HUDEP-2 (cell line): Measurements from ENCODE around the gene IQSEC1.

Experiments
- DNase-seq, 76 experiments: peaks; one replicate each; lab custom pipeline; 2025; ENCODE audit not compliant: unreplicated experiment in 76 of 76; lab: John Stamatoyannopoulos, UW

The IQSEC1 gene

DNA sequence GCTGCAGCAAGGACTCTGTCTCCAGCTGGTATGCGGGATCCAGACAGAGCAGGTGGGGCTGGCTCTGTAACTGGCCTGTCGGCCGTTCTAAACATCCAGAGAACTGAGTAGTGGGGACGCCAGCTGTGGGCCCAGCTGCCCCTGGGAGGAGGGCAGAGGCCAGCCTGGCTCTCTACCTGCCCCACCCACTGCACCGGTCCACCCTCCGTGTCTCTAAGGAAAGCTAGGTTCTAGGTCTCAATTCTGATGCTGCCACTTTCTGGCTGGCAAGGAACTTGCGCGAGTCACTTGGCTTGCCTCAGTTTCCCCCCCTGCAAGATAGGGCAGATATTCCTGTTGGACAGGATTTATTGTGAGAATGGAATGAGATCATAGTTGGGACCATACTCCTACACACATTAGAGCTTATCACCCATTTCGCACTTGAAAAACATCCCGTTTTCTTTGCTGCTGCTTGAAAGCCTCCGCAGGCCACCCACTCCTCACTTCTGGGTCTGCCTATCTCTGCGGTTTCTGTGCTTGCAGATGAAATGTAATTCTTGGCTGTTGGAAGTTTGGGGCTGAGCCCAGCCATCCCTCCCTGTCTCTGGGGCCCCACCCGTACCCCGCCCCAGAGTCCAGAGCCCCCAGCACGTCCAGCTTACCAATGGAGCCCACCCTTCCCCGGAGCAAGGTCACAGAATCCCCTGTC, 65.8 kb downstream of the IQSEC1 start:
- peak in 47 of 76 experiments; percentile 7 to 71 (median 37) for DNase-seq

DNA sequence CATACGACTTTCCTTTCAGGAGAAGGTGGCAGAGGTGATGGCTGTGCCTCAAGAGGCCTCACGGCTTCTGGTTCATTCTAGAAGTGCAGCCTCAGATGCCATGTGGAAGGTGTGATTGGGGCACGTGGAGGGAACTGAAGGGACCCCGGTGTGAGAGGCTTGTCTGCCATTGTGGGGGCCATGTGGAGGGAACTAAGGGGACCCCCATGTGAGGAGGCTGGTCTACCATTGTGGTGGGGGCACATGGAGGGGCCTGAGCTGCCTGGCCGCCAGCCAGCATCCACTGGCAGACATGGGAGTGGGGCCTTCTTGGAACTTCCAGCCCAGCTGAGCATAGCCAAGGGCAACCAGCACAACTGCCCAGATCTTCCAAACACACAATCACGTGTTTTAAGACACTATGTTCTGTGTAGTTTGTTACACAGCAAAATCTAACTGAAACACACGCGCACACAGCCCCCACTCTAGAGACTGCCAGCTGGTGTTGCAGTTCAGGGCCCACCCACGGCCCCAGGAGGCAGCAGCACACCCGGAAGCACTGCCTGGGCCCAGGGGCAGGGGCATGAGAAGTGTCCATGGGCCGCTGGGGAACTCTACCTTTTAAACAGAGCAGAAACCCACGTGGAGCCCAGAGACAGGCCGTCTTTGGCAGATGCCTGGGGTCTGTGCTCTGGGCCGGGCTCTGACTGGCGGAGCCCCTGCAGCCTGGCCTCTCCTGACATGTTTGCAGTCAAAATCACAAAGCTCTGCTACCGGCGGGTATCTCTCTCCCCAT, 66.8 kb downstream of the IQSEC1 start:
- DNase-seq, result no peak

DNA sequence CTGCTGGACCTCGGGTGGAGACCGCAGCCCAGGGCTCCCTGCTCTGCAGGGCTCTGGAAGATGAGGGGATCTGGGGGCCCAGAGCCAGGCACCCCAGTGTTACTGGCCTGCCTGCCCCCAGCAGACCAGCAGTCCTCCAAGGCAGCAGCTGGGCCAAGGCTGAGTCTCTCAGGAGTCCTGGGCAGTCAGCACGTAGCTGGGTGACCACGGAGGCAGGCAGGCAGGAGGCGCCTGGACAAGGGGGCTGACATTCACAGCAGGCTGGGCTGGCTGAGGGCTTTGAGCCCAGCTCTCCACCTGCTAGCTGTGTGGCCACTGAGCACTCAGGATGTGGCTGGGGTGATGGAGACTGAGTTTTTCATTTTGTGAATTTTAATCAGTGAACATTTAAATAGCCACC, 67.9 kb downstream of the IQSEC1 start:
- DNase-seq, result no peak

DNA sequence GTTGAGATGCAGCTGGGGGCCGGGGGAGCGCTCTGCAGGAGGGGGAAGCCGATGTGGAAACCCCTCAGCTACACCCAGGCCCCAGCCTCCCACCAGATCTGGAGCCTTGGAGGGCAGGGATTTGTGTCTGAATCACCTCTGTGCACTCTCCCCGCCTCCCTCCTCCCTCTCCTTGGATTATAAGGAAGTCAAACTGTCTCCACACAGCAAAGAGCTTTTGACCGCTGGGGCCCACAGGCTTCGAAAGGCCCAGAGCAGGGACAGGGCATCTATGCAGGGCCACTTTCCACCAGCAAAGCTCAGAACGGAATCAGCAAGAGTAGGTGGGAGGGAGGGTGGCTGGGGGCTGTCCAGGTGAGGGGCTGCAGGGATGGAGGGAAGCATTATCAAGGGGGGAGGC, 68.9 kb downstream of the IQSEC1 start:
- no peak for DNase-seq

DNA sequence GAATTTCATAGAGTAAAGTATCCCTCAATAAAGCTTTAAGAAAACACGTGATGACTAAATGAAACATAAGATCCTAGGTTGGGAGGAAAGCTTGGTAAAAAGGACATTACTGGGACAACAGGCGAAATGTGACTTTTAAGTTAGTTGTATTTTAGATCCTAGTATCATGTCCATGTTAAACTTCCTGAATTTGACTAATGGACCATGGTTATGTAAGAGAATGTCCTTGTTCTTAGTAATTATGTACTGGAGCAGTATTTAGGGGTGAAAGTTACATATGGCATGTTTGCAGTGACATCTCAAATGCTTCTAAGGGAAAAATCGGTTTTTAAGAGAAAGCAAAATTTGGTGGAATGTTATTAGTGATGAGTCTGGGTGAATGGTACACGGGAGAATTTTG, 69.6 kb downstream of the IQSEC1 start:
- DNase-seq, result no peak

DNA sequence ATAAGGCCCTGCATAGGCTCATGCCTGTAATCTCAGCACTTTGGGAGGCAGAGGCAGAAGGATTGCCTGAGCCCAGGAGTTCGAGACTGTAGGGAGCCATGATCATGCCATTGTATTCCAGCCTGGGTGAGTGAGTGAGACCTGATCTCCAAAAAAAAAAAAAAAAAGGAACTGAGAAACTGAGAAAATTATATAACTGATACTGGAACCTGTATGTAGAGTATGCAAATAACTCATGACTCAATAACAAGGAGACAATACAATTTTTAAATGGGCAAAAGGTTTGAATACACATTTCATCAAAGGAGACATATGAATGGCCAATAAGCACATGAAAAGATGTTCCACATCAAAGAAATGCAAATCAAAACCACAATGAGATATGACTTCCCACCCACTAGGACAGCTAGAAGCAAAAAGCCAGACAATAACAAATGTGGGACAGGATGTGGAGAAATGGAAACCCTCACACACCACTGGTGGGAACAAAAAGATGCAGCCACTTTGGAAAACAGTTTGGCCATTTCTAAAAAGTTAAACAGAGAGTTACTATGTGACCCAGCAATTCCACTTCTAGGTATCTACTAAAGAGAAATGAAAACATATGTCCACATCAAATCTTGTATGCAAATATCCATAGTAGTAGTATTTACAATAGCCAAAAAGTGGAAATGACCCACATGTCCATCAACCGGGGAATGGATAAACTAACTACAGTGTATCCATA, 70.7 kb downstream of the IQSEC1 start:
- DNase-seq, result no peak

DNA sequence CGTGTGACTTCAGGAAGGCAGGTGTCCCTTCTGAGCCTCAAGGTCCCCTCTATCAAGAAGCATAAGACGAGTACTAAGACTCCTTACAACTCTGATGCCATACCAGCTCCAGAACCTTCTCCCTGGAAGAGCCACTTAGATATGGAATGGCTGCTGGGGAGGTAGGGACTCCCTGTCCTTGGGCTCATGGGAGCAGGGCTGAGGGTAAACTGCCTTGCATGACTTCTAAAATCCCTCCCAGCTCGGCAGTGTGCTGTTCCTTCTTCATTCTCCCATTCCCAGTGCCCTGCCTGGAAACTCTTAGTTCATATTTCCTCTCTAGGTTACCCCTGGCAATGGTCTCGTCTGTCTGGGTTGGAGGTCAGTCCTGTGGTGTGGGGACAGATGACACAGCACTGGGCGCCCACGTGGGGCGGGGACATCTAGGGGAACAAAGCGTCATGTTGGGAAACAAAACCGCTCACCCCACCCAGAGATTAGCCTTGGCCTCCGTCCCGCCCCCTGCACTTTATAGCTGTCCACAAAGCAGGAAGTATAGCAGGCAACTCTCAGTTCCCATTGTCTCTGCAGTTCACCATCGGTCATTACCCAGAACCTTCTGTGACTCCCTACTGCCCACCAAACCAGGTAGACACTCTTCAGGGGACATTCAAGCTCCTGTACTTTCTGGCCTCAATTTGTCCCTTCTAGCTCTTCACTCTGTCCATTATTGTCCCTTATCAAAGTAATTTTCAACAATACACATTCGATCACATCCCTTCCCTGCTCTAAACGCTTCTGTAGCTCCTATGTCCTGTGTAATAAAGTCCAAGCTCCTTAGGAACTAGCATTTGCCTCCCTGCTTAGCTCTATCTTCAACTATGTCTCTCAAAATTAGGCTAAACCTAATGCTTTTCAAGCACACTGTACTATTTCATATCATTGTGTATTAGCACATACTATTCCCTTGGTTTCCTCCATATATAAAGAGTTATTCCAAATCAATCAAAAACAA, 73.8 kb downstream of the IQSEC1 start:
- DNase-seq, result peak in 74 of 76 experiments; percentile 43 to 94 (median 82)

DNA sequence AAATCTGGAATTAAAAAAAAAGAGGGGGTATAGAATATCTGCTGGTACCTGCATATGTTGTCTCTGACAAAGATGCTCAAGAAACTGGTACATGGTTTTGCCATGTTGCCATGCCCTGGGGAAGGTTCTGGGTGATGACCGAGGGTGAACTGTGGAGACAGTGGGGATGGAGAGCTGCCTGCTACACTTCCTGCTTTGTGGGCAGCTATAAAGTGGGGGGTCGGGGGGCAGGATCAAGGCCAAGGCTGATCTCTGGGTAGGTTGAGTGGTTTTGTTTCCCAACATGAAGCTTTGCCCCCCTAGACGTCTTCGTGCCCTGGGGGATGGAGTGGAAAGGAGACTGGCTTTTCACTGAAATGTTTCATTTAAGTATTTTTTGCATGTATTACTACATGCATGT, 74.6 kb downstream of the IQSEC1 start:
- no peak for DNase-seq

DNA sequence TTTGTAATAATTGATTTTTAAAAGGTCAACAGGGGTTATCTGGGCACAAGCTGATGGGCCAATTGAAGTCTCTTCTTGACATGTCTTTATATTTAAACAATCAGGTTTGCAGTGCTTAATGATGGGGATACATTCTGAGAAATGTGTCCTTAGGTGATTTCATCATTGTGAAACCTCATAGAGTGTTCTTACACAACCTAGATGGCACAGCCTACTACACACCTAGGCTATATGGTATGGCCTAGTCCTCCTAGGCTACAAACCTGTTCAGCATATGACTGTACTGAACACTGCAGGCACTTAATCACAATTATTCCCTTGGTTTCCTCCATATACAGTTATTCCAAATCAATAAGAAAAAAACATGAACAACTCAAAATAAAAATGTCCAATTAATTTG, 75.8 kb downstream of the IQSEC1 start:
- DNase-seq, result no peak

DNA sequence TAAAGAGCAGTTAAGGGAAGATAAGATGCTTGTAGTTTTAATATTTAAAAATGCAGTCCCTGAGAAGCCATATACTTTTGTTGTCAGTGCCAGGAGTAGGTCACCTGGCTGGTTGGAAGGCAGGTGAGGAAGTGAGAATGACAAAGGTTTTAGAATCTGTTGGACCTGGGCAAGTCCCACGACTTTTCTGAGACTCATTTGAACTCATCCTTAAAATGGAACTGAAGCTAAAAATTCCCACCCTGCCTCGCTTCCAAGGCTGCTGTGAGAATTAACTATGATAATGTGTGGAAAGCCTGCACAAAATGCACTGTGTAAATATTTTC, 77.1 kb downstream of the IQSEC1 start:
- DNase-seq, result no peak

DNA sequence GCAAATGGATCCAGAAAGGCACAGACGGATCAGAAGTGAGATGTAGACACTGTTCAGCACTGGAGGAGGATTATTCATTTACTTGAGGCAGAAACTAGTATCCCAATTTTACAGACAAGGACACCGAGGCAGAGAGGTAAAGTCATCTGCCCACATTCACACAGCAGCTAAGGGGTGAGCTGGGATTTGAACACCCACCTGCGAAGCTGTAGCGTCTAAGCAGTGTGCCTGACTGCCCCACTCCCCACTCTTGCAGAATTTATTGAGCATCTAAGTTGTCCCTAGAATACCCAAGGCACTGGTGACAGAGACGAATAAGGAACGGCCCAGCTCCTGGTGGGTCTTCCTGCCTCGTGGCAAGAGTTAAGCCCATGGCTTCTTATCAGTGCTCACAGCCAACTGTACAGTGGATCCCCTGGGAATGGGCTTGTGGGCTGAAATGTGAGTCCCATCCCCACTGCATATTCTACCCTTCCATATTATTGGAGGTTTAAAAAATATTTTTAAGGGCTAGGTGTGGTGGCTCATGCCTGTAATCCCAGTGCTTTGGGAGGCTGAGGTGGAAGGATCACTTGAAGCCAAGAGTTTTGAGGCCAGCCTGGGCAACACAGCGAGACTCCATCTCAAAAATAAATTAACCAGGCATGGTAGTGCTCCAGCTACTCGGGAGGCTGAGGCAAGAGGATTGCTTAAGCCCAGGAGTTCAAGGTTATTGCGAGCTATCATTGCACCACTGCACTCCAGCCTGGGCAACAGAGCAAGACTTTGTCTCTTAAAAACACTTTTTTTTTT, 77.6 kb downstream of the IQSEC1 start:
- no peak for DNase-seq

DNA sequence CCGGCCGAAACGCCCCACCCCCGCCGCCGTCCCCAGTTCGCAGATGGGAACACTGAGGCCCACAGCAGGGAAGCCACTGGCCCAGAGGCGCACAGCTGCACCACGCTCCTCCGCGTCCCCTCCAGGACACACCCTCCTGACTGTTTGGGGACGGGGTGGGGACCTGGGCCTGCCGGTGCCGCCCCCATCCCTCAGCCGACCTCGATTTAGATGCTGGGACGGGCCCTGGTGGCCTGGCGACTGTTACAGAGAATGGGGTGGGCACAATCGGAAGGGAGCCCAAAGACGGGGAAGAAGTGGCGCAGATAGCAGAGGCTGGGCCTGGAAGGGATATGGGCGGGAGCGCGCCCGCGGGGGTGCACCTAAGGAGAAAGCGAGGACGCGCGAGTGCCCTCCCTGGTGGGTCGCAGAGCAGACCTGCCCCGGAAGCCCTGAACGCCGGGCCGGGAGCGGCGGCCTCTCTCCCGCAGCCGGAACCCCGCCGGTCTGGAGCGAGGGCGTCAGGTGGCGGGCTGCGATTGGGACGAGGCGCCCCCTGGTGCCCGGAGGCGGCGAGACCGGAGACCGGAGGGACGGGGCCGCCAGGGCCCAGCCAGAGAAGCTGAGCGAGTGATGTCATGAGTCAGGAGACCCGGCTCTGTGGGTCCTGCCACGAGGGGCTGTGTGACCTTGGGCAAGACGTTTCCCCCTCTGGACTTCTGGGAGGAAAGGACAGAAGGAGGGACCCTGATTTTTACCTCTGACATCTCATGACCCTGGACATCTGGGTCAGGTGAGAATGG, 78.4 kb downstream of the IQSEC1 start:
- DNase-seq, result peak in 74 of 76 experiments; percentile 28 to 94 (median 83)

DNA sequence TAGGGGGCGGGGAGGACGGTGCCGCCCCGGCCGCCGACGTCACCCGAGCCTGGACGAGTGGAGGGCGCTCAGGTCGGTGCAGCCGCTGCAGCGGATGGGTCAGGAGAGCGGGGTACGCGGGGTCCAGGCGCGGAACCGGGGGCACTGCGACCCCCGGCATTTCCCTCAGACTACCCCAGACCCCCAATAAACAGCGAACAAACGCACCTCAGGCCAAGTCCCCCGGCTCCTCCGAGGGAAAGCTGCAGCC, 78.9 kb downstream of the IQSEC1 start:
- peak in 11 of 76 experiments; percentile 15 to 47 (median 36) for DNase-seq

DNA sequence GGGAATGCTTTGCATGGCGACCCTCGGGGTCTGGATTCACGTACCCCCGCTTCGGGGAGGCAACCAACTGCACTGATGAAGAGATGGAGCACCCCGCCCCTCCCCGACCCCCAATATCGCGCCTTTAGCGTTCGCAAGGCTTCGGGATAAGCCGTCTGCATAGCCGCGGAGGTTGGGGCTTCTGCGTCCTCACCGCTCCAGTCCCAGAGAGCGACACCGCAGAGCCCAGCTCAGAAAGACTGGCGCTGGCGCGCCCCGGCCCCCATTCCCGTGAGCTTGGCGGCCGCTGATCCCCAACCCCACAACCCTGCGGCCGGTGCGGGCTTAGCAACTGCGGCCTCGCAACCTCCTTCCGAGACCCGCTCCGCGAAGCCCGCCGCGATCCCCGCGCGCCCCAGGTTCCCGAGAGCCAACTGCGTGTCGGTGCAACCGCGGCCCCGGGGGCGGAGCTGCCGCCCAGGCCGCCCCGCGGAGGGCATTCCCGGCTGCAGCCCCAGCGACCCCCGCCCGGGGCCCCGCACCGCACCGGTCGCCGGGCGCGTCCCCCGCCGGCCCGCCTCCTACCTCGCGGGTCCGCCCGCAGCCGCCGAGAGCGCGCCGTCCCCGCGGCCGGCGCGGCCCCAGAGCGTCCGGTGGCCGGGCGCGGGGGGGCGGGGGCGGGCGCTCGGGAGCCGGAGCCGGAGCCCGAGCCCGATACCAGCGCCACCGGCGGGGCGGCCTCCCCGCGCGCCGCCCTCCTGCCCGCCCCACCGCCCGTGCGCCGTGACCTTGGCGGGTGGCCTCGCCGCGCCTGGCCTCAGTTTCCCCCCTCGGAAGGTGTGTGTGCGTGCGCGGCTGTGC, 79.5 kb downstream of the IQSEC1 start:
- DNase-seq, result peak in 10 of 76 experiments; percentile 3 to 54 (median 22)

DNA sequence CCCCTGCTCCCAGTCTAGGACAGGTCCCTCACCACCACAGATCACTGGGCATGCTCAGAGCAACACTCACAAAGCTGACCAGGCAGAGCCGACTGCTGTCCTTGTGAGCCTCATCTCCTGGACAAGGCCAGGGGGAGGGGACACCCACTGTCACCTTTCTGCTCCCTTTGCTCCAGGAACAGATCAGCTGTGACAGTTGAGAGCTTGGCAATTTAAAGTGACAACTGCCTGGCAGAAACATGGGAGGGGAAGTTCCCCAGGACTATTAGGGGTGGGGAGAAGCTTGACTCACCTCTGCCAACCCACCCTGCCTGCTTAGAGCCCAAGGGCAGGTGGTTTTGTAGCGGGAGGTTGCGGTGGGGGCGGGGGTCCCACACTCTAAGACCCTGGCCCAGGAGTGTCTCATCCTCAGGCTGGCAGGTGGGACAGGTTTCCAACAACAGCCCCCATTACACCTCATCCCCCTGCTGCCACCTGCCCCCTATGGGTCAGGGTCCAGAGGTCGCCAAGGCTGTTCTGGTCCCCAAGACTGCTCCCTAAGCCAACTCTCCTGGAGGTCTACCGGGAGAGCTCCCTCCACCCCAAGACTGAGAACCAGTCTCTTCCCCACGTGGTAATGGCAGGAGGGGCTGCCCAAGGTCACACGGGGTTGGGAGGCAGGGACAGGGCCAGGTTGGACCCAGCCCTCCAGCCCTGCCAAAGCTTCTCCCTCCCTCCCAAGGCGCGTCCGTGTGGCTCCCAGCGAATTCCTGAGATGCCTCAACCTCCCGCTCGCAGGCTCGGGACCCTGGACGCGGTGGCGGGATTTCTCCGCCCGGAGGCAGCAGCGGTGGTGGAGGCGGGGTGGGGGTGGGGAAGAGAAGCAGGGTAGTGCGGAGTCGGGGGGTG, 80.4 kb downstream of the IQSEC1 start:
- peak in 4 of 76 experiments; percentile 17 to 29 (median 22) for DNase-seq

DNA sequence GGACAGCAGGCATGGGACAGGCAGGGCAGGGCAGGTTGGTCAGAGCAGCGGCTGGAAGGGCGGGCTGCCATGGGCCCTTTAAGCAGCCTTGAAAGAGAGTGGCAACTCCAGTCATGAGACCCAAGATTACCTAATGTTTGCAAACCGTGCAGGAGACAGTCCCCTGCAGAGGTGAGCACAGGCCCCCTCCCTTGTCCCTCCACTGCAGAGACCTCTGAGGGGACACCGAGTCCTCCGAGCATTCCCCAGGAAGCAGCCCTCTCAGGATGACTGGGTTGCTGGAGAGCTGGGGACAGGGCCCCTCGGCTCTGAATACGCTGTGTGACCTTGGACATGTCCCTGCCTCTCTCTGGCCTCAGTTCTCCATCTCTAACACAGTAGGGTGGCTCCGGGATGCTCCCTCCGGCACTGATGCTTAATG, 81.4 kb downstream of the IQSEC1 start:
- no peak for DNase-seq

DNA sequence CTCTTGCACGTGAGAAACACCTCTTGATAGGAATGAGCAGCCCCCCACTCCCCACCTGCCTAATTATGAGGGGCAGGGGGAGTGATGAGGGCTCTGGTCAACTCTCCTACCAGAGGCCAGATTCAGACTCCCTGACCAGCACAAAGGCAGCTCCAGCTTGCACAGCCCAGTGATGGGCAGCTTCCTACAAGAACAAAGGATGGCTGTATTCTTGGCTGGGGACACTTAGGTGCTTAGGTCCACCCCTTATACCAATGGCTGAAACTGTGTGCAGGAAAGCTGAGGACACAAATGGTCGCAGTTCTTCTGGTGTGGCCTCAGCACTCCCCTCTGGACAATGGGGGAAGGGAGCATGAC, 81.8 kb downstream of the IQSEC1 start:
- DNase-seq, result no peak
